Peyer's patch (tissue), 4 donors: ENCODE data around the gene CNIH1.

ENCODE experiments used
- POLR2A ChIP-seq, 2 donors: fragments of 450-650 bp; IDR thresholded peaks; one replicate each; pipeline ENCODE4 v1.5.1; 2017; ENCODE audit warnings: antibody characterized with exemption in 2 of 2, mild to moderate bottlenecking in 2 of 2, moderate library complexity in 2 of 2
- TF ChIP-seq, protein P1 (sequence below), 6 experiments: fragments of 450-650 bp in 4 of 6; fragments of 200-600 bp in 2 of 6; sonication (generic) in 1 of 6; IDR thresholded peaks; one replicate each; pipeline ENCODE4 v1.5.1; 2017 to 2019; ENCODE audit warnings: antibody characterized with exemption in 6 of 6, mild to moderate bottlenecking in 3 of 6, moderate library complexity in 1 of 6

DNA sequence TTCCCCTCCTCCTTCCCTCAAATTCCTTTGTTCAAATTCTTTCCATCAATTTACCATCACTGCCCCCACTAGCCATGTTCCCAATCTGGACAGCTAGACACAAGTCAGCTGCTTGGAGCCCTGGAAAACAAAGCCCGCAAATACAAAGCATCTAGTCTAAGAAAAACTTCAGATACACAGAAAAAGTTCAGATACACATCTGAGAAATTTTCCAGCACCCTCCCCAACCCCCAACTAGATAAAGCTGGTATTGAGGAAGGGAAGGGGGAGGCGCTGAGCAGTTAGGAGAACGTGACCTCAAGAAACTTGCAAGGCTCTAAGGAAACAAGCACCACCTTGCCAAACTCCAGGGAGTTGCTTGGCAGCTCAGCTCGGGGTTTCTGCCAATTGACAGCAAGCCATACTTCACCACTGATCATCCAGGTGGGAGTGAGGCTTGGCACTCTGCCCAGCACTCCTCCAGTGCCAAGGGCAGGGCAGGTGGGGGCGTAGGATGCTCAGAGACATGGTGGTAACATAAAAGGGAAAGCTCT lies 5.1 kb upstream of the CNIH1 start:
- TF ChIP-seq, protein P1, sequence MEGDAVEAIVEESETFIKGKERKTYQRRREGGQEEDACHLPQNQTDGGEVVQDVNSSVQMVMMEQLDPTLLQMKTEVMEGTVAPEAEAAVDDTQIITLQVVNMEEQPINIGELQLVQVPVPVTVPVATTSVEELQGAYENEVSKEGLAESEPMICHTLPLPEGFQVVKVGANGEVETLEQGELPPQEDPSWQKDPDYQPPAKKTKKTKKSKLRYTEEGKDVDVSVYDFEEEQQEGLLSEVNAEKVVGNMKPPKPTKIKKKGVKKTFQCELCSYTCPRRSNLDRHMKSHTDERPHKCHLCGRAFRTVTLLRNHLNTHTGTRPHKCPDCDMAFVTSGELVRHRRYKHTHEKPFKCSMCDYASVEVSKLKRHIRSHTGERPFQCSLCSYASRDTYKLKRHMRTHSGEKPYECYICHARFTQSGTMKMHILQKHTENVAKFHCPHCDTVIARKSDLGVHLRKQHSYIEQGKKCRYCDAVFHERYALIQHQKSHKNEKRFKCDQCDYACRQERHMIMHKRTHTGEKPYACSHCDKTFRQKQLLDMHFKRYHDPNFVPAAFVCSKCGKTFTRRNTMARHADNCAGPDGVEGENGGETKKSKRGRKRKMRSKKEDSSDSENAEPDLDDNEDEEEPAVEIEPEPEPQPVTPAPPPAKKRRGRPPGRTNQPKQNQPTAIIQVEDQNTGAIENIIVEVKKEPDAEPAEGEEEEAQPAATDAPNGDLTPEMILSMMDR (IDR thresholded peaks at IDR 0.05) = no peak
- TF ChIP-seq POLR2A (IDR thresholded peaks at IDR 0.05) = no peak
